Measurements from ENCODE around the gene ZEB2. TPM values are rescaled to one million over a fixed set of nuclear protein-coding genes. Genes with fewer than 3 reads are reported as not detected.
A peak's percentile ranks its signal among the peaks of the same experiment; 100 is the strongest.

The ZEB2 gene
- total RNA-seq, 2 donors from 2014 or later = 181 to 248 TPM

- DNase-seq (ENCODE audit: low spot score) (no peak), ATAC-seq (no peak)
- Mint-ChIP-seq H3K27ac (peak overlapping the region in 1 of 2 donors; percentile 93), H3K27me3 (no peaks in the 10 kb centered on the region), H3K36me3 (peaks cover 23% of the 10 kb centered on the region), H3K9me3 (no peaks in the 10 kb centered on the region), H3K4me3 (peak overlapping the region; percentile 62), H3K4me1 (ENCODE audit: low read depth in 2 of 2) (peaks cover 66 to 85% of the 10 kb centered on the region in 2 donors)
Measured at GRCh38 chr2:144461308-144461766, 58.6 kb downstream of the ZEB2 start.

GRCh38 chr2:144460727-144461307 lies 59.1 kb downstream of the ZEB2 start:
- ATAC-seq (no peak), DNase-seq (ENCODE audit: low spot score) (no peak)
- Mint-ChIP-seq H3K4me1 (ENCODE audit: low read depth in 2 of 2) (peaks cover 67 to 85% of the 10 kb centered on the region in 2 donors), H3K36me3 (peaks cover 23% of the 10 kb centered on the region), H3K9me3 (no peaks in the 10 kb centered on the region), H3K4me3 (peak overlapping the region; percentile 62), H3K27ac (peak overlapping the region in 1 of 2 donors; percentile 93), H3K27me3 (no peaks in the 10 kb centered on the region)

- H3K27ac Mint-ChIP-seq = peak overlapping the region in 1 of 2 donors; percentile 93
- no peaks in the 10 kb centered on the region for H3K27me3 Mint-ChIP-seq
- H3K9me3 Mint-ChIP-seq = no peaks in the 10 kb centered on the region
- H3K4me3 Mint-ChIP-seq = peak overlapping the region; percentile 75
- peaks cover 69 to 85% of the 10 kb centered on the region in 2 donors for H3K4me1 Mint-ChIP-seq (ENCODE audit: low read depth in 2 of 2)
- H3K36me3 Mint-ChIP-seq = peaks cover 18% of the 10 kb centered on the region
- ATAC-seq (peak; percentile 84 to 88), DNase-seq (ENCODE audit: low spot score) (peak; percentile 76)
Measured at GRCh38 chr2:144459937-144460336, 60.0 kb downstream of the ZEB2 start.

- Mint-ChIP-seq H3K36me3 (peaks cover 22% of the 10 kb centered on the region), H3K4me1 (ENCODE audit: low read depth in 2 of 2) (peaks cover 75 to 89% of the 10 kb centered on the region in 2 donors), H3K27ac (peak overlapping the region in 1 of 2 donors; percentile 93), H3K4me3 (peak overlapping the region; percentile 75), H3K27me3 (no peaks in the 10 kb centered on the region), H3K9me3 (no peaks in the 10 kb centered on the region)
- no peak for ATAC-seq
- DNase-seq (ENCODE audit: low spot score) = no peak
Measured at GRCh38 chr2:144459286-144459685, 60.6 kb downstream of the ZEB2 start.

- no peaks in the 10 kb centered on the region for H3K27me3 Mint-ChIP-seq
- peak overlapping the region in 1 of 2 donors; percentile 93 for H3K27ac Mint-ChIP-seq
- H3K4me1 Mint-ChIP-seq (ENCODE audit: low read depth in 2 of 2) = peaks cover 75 to 91% of the 10 kb centered on the region in 2 donors
- no peak for DNase-seq (ENCODE audit: low spot score)
- H3K36me3 Mint-ChIP-seq = peaks cover 19% of the 10 kb centered on the region
- no peaks in the 10 kb centered on the region for H3K9me3 Mint-ChIP-seq
- ATAC-seq = no peak
- peak overlapping the region; percentile 75 for H3K4me3 Mint-ChIP-seq
Measured at GRCh38 chr2:144458541-144458940, 61.4 kb downstream of the ZEB2 start.

- DNase-seq (ENCODE audit: low spot score) (peak; percentile 79), ATAC-seq (peak; percentile 87 to 91)
- Mint-ChIP-seq H3K36me3 (peaks cover 17% of the 10 kb centered on the region), H3K4me1 (ENCODE audit: low read depth in 2 of 2) (peaks cover 83 to 97% of the 10 kb centered on the region in 2 donors), H3K27ac (peak overlapping the region in 1 of 2 donors; percentile 93), H3K27me3 (no peaks in the 10 kb centered on the region), H3K9me3 (no peaks in the 10 kb centered on the region), H3K4me3 (peak overlapping the region; percentile 75)
Measured at GRCh38 chr2:144456680-144457079, 63.2 kb downstream of the ZEB2 start.

GRCh38 chr2:144455987-144456386 lies 63.9 kb downstream of the ZEB2 start:
- Mint-ChIP-seq H3K9me3 (no peaks in the 10 kb centered on the region), H3K4me3 (peak overlapping the region; percentile 75), H3K27me3 (no peaks in the 10 kb centered on the region), H3K36me3 (peaks cover 12% of the 10 kb centered on the region), H3K27ac (peak overlapping the region in 1 of 2 donors; percentile 93), H3K4me1 (ENCODE audit: low read depth in 2 of 2) (peaks cover 78 to 94% of the 10 kb centered on the region in 2 donors)
- DNase-seq (ENCODE audit: low spot score) (no peak), ATAC-seq (no peak)

GRCh38 chr2:144454466-144455287 lies 65.2 kb downstream of the ZEB2 start:
- peaks cover 12% of the 10 kb centered on the region for H3K36me3 Mint-ChIP-seq
- H3K27me3 Mint-ChIP-seq = no peaks in the 10 kb centered on the region
- peak overlapping the region; percentile 75 for H3K4me3 Mint-ChIP-seq
- H3K9me3 Mint-ChIP-seq = no peaks in the 10 kb centered on the region
- ATAC-seq (peak; percentile 72 to 81), DNase-seq (ENCODE audit: low spot score) (no peak)
- peaks cover 77 to 97% of the 10 kb centered on the region in 2 donors for H3K4me1 Mint-ChIP-seq (ENCODE audit: low read depth in 2 of 2)
- H3K27ac Mint-ChIP-seq = peak overlapping the region in 1 of 2 donors; percentile 93

GRCh38 chr2:144453486-144454158 lies 66.3 kb downstream of the ZEB2 start:
- peak overlapping the region in 1 of 2 donors; percentile 93 for H3K27ac Mint-ChIP-seq
- H3K36me3 Mint-ChIP-seq = peaks cover 12% of the 10 kb centered on the region
- no peaks in the 10 kb centered on the region for H3K27me3 Mint-ChIP-seq
- H3K4me1 Mint-ChIP-seq (ENCODE audit: low read depth in 2 of 2) = peaks cover 77 to 97% of the 10 kb centered on the region in 2 donors
- ATAC-seq = no peak
- no peaks in the 10 kb centered on the region for H3K9me3 Mint-ChIP-seq
- peak overlapping the region; percentile 85 for H3K4me3 Mint-ChIP-seq
- DNase-seq (ENCODE audit: low spot score) = no peak

- H3K4me3 Mint-ChIP-seq = peak overlapping the region; percentile 85
- H3K36me3 Mint-ChIP-seq = peaks cover 12% of the 10 kb centered on the region
- H3K27ac Mint-ChIP-seq = peak overlapping the region in 1 of 2 donors; percentile 93
- peaks cover 79 to 97% of the 10 kb centered on the region in 2 donors for H3K4me1 Mint-ChIP-seq (ENCODE audit: low read depth in 2 of 2)
- no peaks in the 10 kb centered on the region for H3K9me3 Mint-ChIP-seq
- H3K27me3 Mint-ChIP-seq = no peaks in the 10 kb centered on the region
- no peak for DNase-seq (ENCODE audit: low spot score)
- no peak for ATAC-seq
Measured at GRCh38 chr2:144452989-144453336, 67.0 kb downstream of the ZEB2 start.

- DNase-seq (ENCODE audit: low spot score) = no peak
- Mint-ChIP-seq H3K36me3 (peaks cover 11% of the 10 kb centered on the region), H3K4me1 (ENCODE audit: low read depth in 2 of 2) (peaks cover 75 to 95% of the 10 kb centered on the region in 2 donors), H3K27ac (peak overlapping the region in 1 of 2 donors; percentile 93), H3K27me3 (no peaks in the 10 kb centered on the region), H3K4me3 (peak overlapping the region; percentile 85), H3K9me3 (no peaks in the 10 kb centered on the region)
- no peak for ATAC-seq
Measured at GRCh38 chr2:144452169-144452988, 67.5 kb downstream of the ZEB2 start.

GRCh38 chr2:144451443-144451842 lies 68.5 kb downstream of the ZEB2 start:
- Mint-ChIP-seq H3K9me3 (no peaks in the 10 kb centered on the region), H3K36me3 (peaks cover 12% of the 10 kb centered on the region), H3K4me1 (ENCODE audit: low read depth in 2 of 2) (peaks cover 73 to 90% of the 10 kb centered on the region in 2 donors), H3K27me3 (no peaks in the 10 kb centered on the region), H3K4me3 (peak overlapping the region; percentile 85), H3K27ac (peak overlapping the region in 1 of 2 donors; percentile 93)
- DNase-seq (ENCODE audit: low spot score) = no peak
- ATAC-seq = no peak

GRCh38 chr2:144449028-144449406 lies 70.9 kb downstream of the ZEB2 start:
- Mint-ChIP-seq H3K27ac (peak overlapping the region in 1 of 2 donors; percentile 93), H3K9me3 (no peaks in the 10 kb centered on the region), H3K27me3 (no peaks in the 10 kb centered on the region), H3K4me1 (ENCODE audit: low read depth in 2 of 2) (peaks cover 72 to 90% of the 10 kb centered on the region in 2 donors), H3K36me3 (peaks cover 20% of the 10 kb centered on the region), H3K4me3 (peak overlapping the region; percentile 76)
- peak; percentile 60 to 75 for ATAC-seq
- no peak for DNase-seq (ENCODE audit: low spot score)

Measured in natural killer cell treated with Interleukin-12 subunit alpha and Interleukin-12 subunit beta and Interleukin-15 and Interleukin-18, amount 100 ng/mL, for 72 hours (primary cell).